HG03159 (cell line): Measurements from ENCODE around the gene NADSYN1.

ENCODE experiments used
- ATAC-seq: cut with Tn5 transposase; IDR thresholded peaks from one replicate; pipeline ENCODE4 v1.9.1; 2021; ENCODE audit warnings: mild to moderate bottlenecking, moderate library complexity; ENCODE audit not compliant: unreplicated experiment

The NADSYN1 gene

GRCh38 chr11:71432761-71433647 is 20.0 kb upstream of the NADSYN1 start:
- ATAC-seq, result no peak

- ATAC-seq, result no peak
Observed at GRCh38 chr11:71433648-71434450, 19.2 kb upstream of the NADSYN1 start.

- no peak for ATAC-seq
Observed at GRCh38 chr11:71434576-71435130, 18.4 kb upstream of the NADSYN1 start.

GRCh38 chr11:71435278-71435951 is 17.6 kb upstream of the NADSYN1 start:
- no peak for ATAC-seq

- ATAC-seq, result no peak
Observed at GRCh38 chr11:71436861-71437260, 16.1 kb upstream of the NADSYN1 start.

GRCh38 chr11:71437399-71437798 is 15.6 kb upstream of the NADSYN1 start:
- ATAC-seq, result no peak

- ATAC-seq, result no peak
Observed at GRCh38 chr11:71437879-71438278, 15.1 kb upstream of the NADSYN1 start.

- no peak for ATAC-seq
Observed at GRCh38 chr11:71438650-71439049, 14.4 kb upstream of the NADSYN1 start.

GRCh38 chr11:71440021-71440755 is 12.8 kb upstream of the NADSYN1 start:
- ATAC-seq, result no peak

GRCh38 chr11:71441251-71441650 is 11.8 kb upstream of the NADSYN1 start:
- ATAC-seq, result no peak

- no peak for ATAC-seq
Observed at GRCh38 chr11:71442123-71442522, 10.9 kb upstream of the NADSYN1 start.

- no peak for ATAC-seq
Observed at GRCh38 chr11:71442880-71443279, 10.1 kb upstream of the NADSYN1 start.

- no peak for ATAC-seq
Observed at GRCh38 chr11:71443736-71444445, 9.1 kb upstream of the NADSYN1 start.

- no peak for ATAC-seq
Observed at GRCh38 chr11:71444811-71445210, 8.2 kb upstream of the NADSYN1 start.

GRCh38 chr11:71446150-71446549 is 6.9 kb upstream of the NADSYN1 start:
- no peak for ATAC-seq

- no peak for ATAC-seq
Observed at GRCh38 chr11:71446942-71447688, 5.9 kb upstream of the NADSYN1 start.

GRCh38 chr11:71447791-71448256 is 5.2 kb upstream of the NADSYN1 start:
- no peak for ATAC-seq

- ATAC-seq, result peak; percentile 80
Observed at GRCh38 chr11:71448257-71449171, 4.5 kb upstream of the NADSYN1 start, which contains the start of gene DHCR7. DHCR7 (minus strand) TSS chr11:71448393; CDS start chr11:71444952, 3,441 bp downstream.
